ENCODE measurements around the gene PHLDB3.

DNA sequence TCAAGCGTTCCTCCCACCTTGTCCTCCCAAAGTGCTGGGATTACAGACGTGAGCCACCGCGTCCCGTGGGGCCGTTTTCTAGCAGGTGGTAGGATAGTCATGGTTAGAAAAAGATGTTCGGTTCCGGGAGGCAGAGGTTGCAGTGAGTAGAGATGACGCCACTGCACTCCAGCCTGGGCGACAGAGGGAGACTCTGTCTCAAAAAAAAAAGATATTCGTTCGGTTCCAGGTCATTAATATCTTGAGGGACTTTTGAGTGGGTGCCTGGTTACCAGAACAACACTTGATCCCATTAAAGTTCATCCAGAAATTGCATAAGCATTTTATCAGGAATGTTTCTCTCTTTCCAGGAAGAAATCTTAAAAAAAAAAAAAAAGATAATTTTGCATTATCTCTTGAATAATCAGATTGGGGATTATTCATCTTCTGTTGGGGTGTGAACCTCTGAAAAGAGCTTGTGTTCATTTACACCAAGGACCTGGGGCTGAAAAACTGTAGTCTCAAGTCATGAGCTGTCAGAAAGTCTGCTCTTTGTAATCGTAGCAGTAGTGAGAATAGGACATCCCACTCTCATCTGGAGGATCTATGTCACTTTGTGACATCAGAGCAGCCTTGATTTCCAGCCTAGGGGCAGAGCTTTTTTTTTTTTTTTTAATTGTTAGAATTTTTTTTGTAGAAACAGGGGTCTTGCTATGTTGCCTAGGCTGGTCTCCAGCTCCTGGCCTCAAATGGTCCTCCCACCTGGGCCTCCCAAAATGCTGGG is 23.5 kb upstream of the PHLDB3 start:
- TF ChIP-seq, protein P1, sequence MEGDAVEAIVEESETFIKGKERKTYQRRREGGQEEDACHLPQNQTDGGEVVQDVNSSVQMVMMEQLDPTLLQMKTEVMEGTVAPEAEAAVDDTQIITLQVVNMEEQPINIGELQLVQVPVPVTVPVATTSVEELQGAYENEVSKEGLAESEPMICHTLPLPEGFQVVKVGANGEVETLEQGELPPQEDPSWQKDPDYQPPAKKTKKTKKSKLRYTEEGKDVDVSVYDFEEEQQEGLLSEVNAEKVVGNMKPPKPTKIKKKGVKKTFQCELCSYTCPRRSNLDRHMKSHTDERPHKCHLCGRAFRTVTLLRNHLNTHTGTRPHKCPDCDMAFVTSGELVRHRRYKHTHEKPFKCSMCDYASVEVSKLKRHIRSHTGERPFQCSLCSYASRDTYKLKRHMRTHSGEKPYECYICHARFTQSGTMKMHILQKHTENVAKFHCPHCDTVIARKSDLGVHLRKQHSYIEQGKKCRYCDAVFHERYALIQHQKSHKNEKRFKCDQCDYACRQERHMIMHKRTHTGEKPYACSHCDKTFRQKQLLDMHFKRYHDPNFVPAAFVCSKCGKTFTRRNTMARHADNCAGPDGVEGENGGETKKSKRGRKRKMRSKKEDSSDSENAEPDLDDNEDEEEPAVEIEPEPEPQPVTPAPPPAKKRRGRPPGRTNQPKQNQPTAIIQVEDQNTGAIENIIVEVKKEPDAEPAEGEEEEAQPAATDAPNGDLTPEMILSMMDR (IDR thresholded peaks at IDR 0.05; ENCODE audit: poor library complexity, severe bottlenecking), result no peak
- TF ChIP-seq EP300 (conservative IDR thresholded peaks at IDR 0.05; ENCODE audit: poor library complexity, severe bottlenecking), result no peak
- TF ChIP-seq TAF1 (IDR thresholded peaks at IDR 0.05; ENCODE audit: low read depth), result no peak
- no peak for TF ChIP-seq EZH2 (IDR thresholded peaks at IDR 0.05; ENCODE audit: borderline replicate concordance, insufficient read depth, low read length, poor library complexity, severe bottlenecking)
- TF ChIP-seq, protein P2, sequence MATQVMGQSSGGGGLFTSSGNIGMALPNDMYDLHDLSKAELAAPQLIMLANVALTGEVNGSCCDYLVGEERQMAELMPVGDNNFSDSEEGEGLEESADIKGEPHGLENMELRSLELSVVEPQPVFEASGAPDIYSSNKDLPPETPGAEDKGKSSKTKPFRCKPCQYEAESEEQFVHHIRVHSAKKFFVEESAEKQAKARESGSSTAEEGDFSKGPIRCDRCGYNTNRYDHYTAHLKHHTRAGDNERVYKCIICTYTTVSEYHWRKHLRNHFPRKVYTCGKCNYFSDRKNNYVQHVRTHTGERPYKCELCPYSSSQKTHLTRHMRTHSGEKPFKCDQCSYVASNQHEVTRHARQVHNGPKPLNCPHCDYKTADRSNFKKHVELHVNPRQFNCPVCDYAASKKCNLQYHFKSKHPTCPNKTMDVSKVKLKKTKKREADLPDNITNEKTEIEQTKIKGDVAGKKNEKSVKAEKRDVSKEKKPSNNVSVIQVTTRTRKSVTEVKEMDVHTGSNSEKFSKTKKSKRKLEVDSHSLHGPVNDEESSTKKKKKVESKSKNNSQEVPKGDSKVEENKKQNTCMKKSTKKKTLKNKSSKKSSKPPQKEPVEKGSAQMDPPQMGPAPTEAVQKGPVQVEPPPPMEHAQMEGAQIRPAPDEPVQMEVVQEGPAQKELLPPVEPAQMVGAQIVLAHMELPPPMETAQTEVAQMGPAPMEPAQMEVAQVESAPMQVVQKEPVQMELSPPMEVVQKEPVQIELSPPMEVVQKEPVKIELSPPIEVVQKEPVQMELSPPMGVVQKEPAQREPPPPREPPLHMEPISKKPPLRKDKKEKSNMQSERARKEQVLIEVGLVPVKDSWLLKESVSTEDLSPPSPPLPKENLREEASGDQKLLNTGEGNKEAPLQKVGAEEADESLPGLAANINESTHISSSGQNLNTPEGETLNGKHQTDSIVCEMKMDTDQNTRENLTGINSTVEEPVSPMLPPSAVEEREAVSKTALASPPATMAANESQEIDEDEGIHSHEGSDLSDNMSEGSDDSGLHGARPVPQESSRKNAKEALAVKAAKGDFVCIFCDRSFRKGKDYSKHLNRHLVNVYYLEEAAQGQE (IDR thresholded peaks at IDR 0.05; ENCODE audit: borderline replicate concordance), result no peak

Measured in neural cell (in vitro differentiated cells).